Breast epithelium (tissue), 3 donors: Measurements from ENCODE around the gene DAB2IP.

Experiments used
- POLR2A ChIP-seq: fragments of 450-650 bp; IDR thresholded peaks from one replicate; pipeline ENCODE4 v1.6.1; 2016; ENCODE audit warnings: antibody characterized with exemption, mild to moderate bottlenecking, moderate library complexity
- POLR2AphosphoS5 ChIP-seq, 3 donors: sonication (generic); formaldehyde crosslinking; IDR thresholded peaks; one replicate each; pipeline ENCODE4 v1.6.1; 2017; ENCODE audit warnings: antibody characterized with exemption in 3 of 3
- TF ChIP-seq, protein P1 (sequence below), 3 donors: fragments of 450-650 bp; IDR thresholded peaks; one replicate each; pipeline ENCODE4 v1.5.1; 2016 to 2017; ENCODE audit warnings: antibody characterized with exemption in 3 of 3, mild to moderate bottlenecking in 3 of 3, moderate library complexity in 3 of 3

DNA sequence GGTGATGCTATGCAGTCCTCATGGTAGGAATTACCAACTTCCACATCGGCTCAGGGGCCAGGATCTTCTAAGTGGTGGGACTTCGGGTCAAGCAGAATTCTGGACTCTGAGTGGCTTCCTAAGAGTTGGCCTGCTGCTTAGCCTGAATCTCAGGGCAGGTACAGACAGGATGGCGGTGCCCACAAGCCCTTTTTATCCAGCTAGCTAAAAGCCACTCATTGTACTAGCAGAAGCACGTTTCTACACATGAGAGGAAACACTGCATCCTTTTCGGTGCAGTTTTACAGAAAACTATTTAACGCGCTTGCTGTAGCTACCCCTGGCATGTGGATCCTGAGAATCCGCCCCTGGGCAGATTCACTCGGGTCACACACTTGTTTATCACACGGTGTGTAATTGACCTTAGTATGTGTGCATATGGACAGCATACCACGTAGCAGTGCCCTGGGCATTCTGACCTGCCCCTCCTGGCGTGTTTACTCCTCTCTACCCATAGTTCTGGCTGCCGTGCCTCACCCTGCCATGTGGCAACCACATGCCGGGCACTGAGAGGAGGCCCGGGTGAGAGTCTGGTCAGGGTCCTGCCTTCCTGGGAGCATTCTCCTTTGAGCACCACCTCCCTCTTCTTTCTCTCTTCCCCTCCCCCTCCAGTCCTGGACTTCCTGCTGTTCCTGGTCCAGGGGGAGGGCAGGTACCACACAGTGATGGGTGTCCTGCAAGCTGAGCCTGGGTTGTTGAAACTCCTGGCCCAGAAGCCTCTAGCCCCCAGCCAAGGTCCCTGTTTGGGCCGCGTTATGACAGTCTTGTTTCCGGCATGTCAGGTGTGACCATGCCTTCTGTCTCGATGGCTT lies 65.9 kb downstream of the DAB2IP start:
- TF ChIP-seq POLR2AphosphoS5 (IDR thresholded peaks at IDR 0.05) (no peak), POLR2A (no peak)
- TF ChIP-seq, protein P1, sequence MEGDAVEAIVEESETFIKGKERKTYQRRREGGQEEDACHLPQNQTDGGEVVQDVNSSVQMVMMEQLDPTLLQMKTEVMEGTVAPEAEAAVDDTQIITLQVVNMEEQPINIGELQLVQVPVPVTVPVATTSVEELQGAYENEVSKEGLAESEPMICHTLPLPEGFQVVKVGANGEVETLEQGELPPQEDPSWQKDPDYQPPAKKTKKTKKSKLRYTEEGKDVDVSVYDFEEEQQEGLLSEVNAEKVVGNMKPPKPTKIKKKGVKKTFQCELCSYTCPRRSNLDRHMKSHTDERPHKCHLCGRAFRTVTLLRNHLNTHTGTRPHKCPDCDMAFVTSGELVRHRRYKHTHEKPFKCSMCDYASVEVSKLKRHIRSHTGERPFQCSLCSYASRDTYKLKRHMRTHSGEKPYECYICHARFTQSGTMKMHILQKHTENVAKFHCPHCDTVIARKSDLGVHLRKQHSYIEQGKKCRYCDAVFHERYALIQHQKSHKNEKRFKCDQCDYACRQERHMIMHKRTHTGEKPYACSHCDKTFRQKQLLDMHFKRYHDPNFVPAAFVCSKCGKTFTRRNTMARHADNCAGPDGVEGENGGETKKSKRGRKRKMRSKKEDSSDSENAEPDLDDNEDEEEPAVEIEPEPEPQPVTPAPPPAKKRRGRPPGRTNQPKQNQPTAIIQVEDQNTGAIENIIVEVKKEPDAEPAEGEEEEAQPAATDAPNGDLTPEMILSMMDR (IDR thresholded peaks at IDR 0.05) = no peak
